CD4-positive, alpha-beta T cell treated with Interleukin-17A for 1 hour (primary cell): ENCODE measurements around the gene MYL4.
"Not testable (repeated sequence)": the region's sequence is repeated elsewhere in the genome, so short reads cannot be mapped to it uniquely, and the experiment has no call there.

Experiments used
- DNase-seq: peaks from one replicate; pipeline ENCODE4 v3.0.0-alpha.2; 2020

Gene MYL4

GRCh38 chr17:47193931-47194511 lies 15.1 kb upstream of the MYL4 start:
- DNase-seq = no peak

GRCh38 chr17:47197821-47198220 lies 11.3 kb upstream of the MYL4 start:
- no peak for DNase-seq

- peak; percentile 10 for DNase-seq
These were observed 9.4 kb upstream of the MYL4 start for GRCh38 chr17:47199627-47200324.

- no peak for DNase-seq
These were observed 8.9 kb upstream of the MYL4 start for GRCh38 chr17:47200325-47200664.

GRCh38 chr17:47201166-47201565 lies 8.0 kb upstream of the MYL4 start:
- no peak for DNase-seq

GRCh38 chr17:47203984-47204721 lies 5.0 kb upstream of the MYL4 start:
- DNase-seq = peak; percentile 67

GRCh38 chr17:47204722-47205418 lies 4.3 kb upstream of the MYL4 start:
- DNase-seq = peak; percentile 59

GRCh38 chr17:47205419-47205963 lies 3.7 kb upstream of the MYL4 start:
- DNase-seq = peak; percentile 81

GRCh38 chr17:47207143-47208067 lies 1.7 kb upstream of the MYL4 start:
- no peak for DNase-seq

- DNase-seq = no peak
These were observed 351 bp downstream of the MYL4 start for GRCh38 chr17:47209499-47209898.

GRCh38 chr17:47210105-47210504 lies 957 bp downstream of the MYL4 start:
- DNase-seq = no peak

- no peak for DNase-seq
These were observed 1.6 kb downstream of the MYL4 start for GRCh38 chr17:47210779-47211178.

- no peak for DNase-seq
These were observed 3.3 kb downstream of the MYL4 start for GRCh38 chr17:47212458-47212857.

- DNase-seq = no peak
These were observed 4.4 kb downstream of the MYL4 start for GRCh38 chr17:47213540-47213939.

- DNase-seq = no peak
These were observed 5.8 kb downstream of the MYL4 start for GRCh38 chr17:47214931-47215330.

GRCh38 chr17:47216821-47217220 lies 7.7 kb downstream of the MYL4 start:
- not testable (repeated sequence) for DNase-seq

GRCh38 chr17:47217279-47217678 lies 8.1 kb downstream of the MYL4 start:
- peak; percentile 62 for DNase-seq

GRCh38 chr17:47218896-47219430 lies 9.8 kb downstream of the MYL4 start:
- DNase-seq = no peak

GRCh38 chr17:47219621-47220475 lies 10.7 kb downstream of the MYL4 start:
- no peak for DNase-seq

- peak; percentile 46 for DNase-seq
These were observed 11.4 kb downstream of the MYL4 start for GRCh38 chr17:47220531-47220999.

GRCh38 chr17:47221154-47221553 lies 12.0 kb downstream of the MYL4 start:
- DNase-seq = no peak
